ENCODE measurements around the gene ZFYVE1. TPM values are rescaled to one million over a fixed set of nuclear protein-coding genes. Genes with fewer than 3 reads are reported as not detected.

The ZFYVE1 gene
- total and polyA plus RNA-seq, 2 experiments from 2014 or later, result 3.2 to 12.5 TPM

DNA sequence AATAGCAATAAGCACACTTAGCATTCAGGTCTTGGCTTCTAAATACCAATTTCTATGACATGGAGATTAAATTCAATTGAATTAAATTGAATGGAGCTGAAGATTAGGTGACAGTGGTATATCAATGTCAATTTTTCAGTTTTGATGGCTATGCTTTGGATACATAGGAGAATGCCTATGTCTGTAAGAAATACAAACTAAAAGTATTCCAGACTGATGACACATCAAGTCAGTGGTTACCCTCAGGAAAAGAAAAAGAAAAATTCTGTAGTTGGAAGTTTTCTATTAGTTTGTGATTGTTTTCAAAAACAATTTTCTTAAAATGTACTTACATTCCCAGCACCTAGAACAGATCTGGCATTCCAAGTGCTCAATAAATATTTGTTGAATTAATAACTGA is 105.5 kb downstream of the ZFYVE1 start:
- no peak for TF ChIP-seq NANOG (IDR thresholded peaks at IDR 0.05; ENCODE audit: borderline replicate concordance)
- no peak for TF ChIP-seq ZNF114 (CRISPR knock-in tag; IDR thresholded peaks at IDR 0.05)
- TF ChIP-seq, protein P1, sequence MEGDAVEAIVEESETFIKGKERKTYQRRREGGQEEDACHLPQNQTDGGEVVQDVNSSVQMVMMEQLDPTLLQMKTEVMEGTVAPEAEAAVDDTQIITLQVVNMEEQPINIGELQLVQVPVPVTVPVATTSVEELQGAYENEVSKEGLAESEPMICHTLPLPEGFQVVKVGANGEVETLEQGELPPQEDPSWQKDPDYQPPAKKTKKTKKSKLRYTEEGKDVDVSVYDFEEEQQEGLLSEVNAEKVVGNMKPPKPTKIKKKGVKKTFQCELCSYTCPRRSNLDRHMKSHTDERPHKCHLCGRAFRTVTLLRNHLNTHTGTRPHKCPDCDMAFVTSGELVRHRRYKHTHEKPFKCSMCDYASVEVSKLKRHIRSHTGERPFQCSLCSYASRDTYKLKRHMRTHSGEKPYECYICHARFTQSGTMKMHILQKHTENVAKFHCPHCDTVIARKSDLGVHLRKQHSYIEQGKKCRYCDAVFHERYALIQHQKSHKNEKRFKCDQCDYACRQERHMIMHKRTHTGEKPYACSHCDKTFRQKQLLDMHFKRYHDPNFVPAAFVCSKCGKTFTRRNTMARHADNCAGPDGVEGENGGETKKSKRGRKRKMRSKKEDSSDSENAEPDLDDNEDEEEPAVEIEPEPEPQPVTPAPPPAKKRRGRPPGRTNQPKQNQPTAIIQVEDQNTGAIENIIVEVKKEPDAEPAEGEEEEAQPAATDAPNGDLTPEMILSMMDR (conservative IDR thresholded peaks at IDR 0.05; ENCODE audit: low read depth in 2 of 2), result no peak
- TF ChIP-seq, protein P2, sequence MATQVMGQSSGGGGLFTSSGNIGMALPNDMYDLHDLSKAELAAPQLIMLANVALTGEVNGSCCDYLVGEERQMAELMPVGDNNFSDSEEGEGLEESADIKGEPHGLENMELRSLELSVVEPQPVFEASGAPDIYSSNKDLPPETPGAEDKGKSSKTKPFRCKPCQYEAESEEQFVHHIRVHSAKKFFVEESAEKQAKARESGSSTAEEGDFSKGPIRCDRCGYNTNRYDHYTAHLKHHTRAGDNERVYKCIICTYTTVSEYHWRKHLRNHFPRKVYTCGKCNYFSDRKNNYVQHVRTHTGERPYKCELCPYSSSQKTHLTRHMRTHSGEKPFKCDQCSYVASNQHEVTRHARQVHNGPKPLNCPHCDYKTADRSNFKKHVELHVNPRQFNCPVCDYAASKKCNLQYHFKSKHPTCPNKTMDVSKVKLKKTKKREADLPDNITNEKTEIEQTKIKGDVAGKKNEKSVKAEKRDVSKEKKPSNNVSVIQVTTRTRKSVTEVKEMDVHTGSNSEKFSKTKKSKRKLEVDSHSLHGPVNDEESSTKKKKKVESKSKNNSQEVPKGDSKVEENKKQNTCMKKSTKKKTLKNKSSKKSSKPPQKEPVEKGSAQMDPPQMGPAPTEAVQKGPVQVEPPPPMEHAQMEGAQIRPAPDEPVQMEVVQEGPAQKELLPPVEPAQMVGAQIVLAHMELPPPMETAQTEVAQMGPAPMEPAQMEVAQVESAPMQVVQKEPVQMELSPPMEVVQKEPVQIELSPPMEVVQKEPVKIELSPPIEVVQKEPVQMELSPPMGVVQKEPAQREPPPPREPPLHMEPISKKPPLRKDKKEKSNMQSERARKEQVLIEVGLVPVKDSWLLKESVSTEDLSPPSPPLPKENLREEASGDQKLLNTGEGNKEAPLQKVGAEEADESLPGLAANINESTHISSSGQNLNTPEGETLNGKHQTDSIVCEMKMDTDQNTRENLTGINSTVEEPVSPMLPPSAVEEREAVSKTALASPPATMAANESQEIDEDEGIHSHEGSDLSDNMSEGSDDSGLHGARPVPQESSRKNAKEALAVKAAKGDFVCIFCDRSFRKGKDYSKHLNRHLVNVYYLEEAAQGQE (IDR thresholded peaks at IDR 0.05; ENCODE audit: unreplicated experiment), result no peak
- no peak for TF ChIP-seq ZNF331 (CRISPR knock-in tag; IDR thresholded peaks at IDR 0.05; ENCODE audit: low read depth)
- TF ChIP-seq CREB1 (CRISPR knock-in tag; IDR thresholded peaks at IDR 0.05; ENCODE audit: low read depth), result no peak
- no peak for TF ChIP-seq JUNB (IDR thresholded peaks at IDR 0.05; ENCODE audit: unreplicated experiment)
- TF ChIP-seq EZH2phosphoT487 (IDR thresholded peaks at IDR 0.05; ENCODE audit: unreplicated experiment), result no peak
- no peak for TF ChIP-seq EZH2 (IDR thresholded peaks at IDR 0.05; ENCODE audit: low read depth, unreplicated experiment)
- TF ChIP-seq, protein P3, sequence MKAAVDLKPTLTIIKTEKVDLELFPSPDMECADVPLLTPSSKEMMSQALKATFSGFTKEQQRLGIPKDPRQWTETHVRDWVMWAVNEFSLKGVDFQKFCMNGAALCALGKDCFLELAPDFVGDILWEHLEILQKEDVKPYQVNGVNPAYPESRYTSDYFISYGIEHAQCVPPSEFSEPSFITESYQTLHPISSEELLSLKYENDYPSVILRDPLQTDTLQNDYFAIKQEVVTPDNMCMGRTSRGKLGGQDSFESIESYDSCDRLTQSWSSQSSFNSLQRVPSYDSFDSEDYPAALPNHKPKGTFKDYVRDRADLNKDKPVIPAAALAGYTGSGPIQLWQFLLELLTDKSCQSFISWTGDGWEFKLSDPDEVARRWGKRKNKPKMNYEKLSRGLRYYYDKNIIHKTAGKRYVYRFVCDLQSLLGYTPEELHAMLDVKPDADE (IDR thresholded peaks at IDR 0.05), result no peak
- TF ChIP-seq POLR2AphosphoS5 (IDR thresholded peaks at IDR 0.05; ENCODE audit: low read depth), result no peak
- no peak for TF ChIP-seq STAT1 (IDR thresholded peaks at IDR 0.05; ENCODE audit: unreplicated experiment)
- TF ChIP-seq, protein P4, sequence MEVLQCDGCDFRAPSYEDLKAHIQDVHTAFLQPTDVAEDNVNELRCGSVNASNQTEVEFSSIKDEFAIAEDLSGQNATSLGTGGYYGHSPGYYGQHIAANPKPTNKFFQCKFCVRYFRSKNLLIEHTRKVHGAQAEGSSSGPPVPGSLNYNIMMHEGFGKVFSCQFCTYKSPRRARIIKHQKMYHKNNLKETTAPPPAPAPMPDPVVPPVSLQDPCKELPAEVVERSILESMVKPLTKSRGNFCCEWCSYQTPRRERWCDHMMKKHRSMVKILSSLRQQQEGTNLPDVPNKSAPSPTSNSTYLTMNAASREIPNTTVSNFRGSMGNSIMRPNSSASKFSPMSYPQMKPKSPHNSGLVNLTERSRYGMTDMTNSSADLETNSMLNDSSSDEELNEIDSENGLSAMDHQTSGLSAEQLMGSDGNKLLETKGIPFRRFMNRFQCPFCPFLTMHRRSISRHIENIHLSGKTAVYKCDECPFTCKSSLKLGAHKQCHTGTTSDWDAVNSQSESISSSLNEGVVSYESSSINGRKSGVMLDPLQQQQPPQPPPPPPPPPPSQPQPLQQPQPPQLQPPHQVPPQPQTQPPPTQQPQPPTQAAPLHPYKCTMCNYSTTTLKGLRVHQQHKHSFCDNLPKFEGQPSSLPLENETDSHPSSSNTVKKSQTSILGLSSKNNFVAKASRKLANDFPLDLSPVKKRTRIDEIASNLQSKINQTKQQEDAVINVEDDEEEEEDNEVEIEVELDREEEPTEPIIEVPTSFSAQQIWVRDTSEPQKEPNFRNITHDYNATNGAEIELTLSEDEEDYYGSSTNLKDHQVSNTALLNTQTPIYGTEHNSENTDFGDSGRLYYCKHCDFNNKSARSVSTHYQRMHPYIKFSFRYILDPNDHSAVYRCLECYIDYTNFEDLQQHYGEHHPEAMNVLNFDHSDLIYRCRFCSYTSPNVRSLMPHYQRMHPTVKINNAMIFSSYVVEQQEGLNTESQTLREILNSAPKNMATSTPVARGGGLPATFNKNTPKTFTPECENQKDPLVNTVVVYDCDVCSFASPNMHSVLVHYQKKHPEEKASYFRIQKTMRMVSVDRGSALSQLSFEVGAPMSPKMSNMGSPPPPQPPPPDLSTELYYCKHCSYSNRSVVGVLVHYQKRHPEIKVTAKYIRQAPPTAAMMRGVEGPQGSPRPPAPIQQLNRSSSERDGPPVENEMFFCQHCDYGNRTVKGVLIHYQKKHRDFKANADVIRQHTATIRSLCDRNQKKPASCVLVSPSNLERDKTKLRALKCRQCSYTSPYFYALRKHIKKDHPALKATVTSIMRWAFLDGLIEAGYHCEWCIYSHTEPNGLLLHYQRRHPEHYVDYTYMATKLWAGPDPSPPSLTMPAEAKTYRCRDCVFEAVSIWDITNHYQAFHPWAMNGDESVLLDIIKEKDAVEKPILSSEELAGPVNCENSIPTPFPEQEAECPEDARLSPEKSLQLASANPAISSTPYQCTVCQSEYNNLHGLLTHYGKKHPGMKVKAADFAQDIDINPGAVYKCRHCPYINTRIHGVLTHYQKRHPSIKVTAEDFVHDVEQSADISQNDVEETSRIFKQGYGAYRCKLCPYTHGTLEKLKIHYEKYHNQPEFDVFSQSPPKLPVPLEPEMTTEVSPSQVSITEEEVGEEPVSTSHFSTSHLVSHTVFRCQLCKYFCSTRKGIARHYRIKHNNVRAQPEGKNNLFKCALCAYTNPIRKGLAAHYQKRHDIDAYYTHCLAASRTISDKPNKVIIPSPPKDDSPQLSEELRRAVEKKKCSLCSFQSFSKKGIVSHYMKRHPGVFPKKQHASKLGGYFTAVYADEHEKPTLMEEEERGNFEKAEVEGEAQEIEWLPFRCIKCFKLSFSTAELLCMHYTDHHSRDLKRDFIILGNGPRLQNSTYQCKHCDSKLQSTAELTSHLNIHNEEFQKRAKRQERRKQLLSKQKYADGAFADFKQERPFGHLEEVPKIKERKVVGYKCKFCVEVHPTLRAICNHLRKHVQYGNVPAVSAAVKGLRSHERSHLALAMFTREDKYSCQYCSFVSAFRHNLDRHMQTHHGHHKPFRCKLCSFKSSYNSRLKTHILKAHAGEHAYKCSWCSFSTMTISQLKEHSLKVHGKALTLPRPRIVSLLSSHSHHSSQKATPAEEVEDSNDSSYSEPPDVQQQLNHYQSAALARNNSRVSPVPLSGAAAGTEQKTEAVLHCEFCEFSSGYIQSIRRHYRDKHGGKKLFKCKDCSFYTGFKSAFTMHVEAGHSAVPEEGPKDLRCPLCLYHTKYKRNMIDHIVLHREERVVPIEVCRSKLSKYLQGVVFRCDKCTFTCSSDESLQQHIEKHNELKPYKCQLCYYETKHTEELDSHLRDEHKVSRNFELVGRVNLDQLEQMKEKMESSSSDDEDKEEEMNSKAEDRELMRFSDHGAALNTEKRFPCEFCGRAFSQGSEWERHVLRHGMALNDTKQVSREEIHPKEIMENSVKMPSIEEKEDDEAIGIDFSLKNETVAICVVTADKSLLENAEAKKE (CRISPR knock-in tag; IDR thresholded peaks at IDR 0.05), result no peak
- H3K79me2 ChIP-seq (replicated peaks; ENCODE audit: insufficient read depth), result no peaks in the 10 kb centered on the region
- H3K27ac ChIP-seq (ENCODE audit: low read depth), result no peak overlapping the region
- H3F3A ChIP-seq (replicated peaks; ENCODE audit: low read depth), result no peaks in the 10 kb centered on the region
- H3K27me3 ChIP-seq (ENCODE audit: insufficient read depth), result peaks cover 14% of the 10 kb centered on the region
- DNase-seq (ENCODE audit: low spot score) (no peak), ATAC-seq (no peak)
- Mint-ChIP-seq H3K27ac (no peak overlapping the region), H3K4me3 (no peak overlapping the region), H3K4me1 (peaks cover 7% of the 10 kb centered on the region; the same call in 2 of the 3 replicates), H3K27me3 (ENCODE audit: insufficient read depth, low read depth, poor library complexity) (peaks cover 10% of the 10 kb centered on the region), H3K36me3 (ENCODE audit: low read depth) (no peaks in the 10 kb centered on the region), H3K9me3 (no peaks in the 10 kb centered on the region)
- H4K20me1 ChIP-seq (replicated peaks; ENCODE audit: insufficient read depth), result no peaks in the 10 kb centered on the region
- H3K36me3 ChIP-seq (ENCODE audit: insufficient read depth), result no peaks in the 10 kb centered on the region
- no peak overlapping the region for H3K4me3 ChIP-seq
- H3K9me2 ChIP-seq (ENCODE audit: insufficient read depth), result 0 out of 2 replicates have a peak, but pooled peaks cover 4% of the 10 kb centered on the region
- H3K4me2 ChIP-seq, result no peak overlapping the region
- H2AFZ ChIP-seq, result no peak overlapping the region
- H3K4me1 ChIP-seq (ENCODE audit: insufficient read depth), result peaks cover 5% of the 10 kb centered on the region; the same call in 1 of the 2 replicates

Measured in GM23338 (cell line).